H1 (cell line): ENCODE measurements around the gene SYNCRIP. TPM values are rescaled to one million over a fixed set of nuclear protein-coding genes. Genes with fewer than 3 reads are reported as not detected.
"Not testable (repeated sequence)": the region's sequence is repeated elsewhere in the genome, so short reads cannot be mapped to it uniquely, and the experiment has no call there.

Experiments used
- CTCF ChIA-PET: fragments of 300-600 bp; sonication (Branson Sonifier 250); formaldehyde crosslinking; loops from one replicate; lab custom pipeline; 2021; ENCODE audit not compliant: partially characterized antibody; lab: Charles Lee
- POLR2A ChIA-PET: fragments of 300-600 bp; sonication (Branson Sonifier 250); formaldehyde crosslinking; loops from one replicate; lab custom pipeline; 2021; ENCODE audit warnings: inconsistent platforms; ENCODE audit not compliant: partially characterized antibody; lab: Charles Lee
- DNase-seq, 2 experiments: peaks; one replicate each; pipeline versions ENCODE4 v3.0.0 to v3.0.0-alpha.2; 2010 to 2022; ENCODE audit warnings: low spot score in 2 of 2, low read depth in 1 of 2, mixed read lengths in 1 of 2
- FAIRE-seq: peaks from 2 replicates; lab custom pipeline; 2011; peaks lifted over from hg19 to GRCh38; lab: Jason Lieb, UNC
- H2AFZ ChIP-seq: 2 replicates; pipeline ENCODE4 v1.8.1; 2012; ENCODE audit warnings: low read length, inconsistent platforms
- H2AK5ac ChIP-seq: 2 replicates; pipeline ENCODE4 v1.6.1; 2013; ENCODE audit warnings: low read depth, low read length
- H2BK120ac ChIP-seq: replicated peaks from 2 replicates; pipeline ENCODE3; 2013; ENCODE audit warnings: low read depth, low read length, inconsistent platforms
- H2BK12ac ChIP-seq: 2 replicates; pipeline ENCODE4 v1.6.1; 2013; ENCODE audit warnings: low read depth, low read length
- H2BK15ac ChIP-seq: 2 replicates; pipeline ENCODE4 v1.6.1; 2013; ENCODE audit warnings: low read length
- H2BK20ac ChIP-seq: 2 replicates; pipeline ENCODE4 v1.6.1; 2013; ENCODE audit warnings: low read length
- H2BK5ac ChIP-seq: 2 replicates; pipeline ENCODE4 v1.6.1; 2013; ENCODE audit warnings: low read depth, low read length
- H3K14ac ChIP-seq: 2 replicates; pipeline ENCODE4 v1.6.1; 2013; ENCODE audit warnings: inconsistent platforms; ENCODE audit not compliant: insufficient read length
- H3K18ac ChIP-seq: 2 replicates; pipeline ENCODE4 v1.6.1; 2013; ENCODE audit warnings: low read length; ENCODE audit errors: extremely low read depth
- H3K23ac ChIP-seq: 2 replicates; pipeline ENCODE4 v1.6.1; 2013; ENCODE audit warnings: inconsistent platforms; ENCODE audit not compliant: insufficient read length
- H3K23me2 ChIP-seq: 2 replicates; pipeline ENCODE4 v1.6.1; 2013; ENCODE audit warnings: low read depth, low read length
- H3K27ac ChIP-seq: 2 replicates; pipeline ENCODE4 v1.6.1; 2011; ENCODE audit warnings: low read depth, low read length, inconsistent platforms
- H3K27me3 ChIP-seq, 4 experiments: replicated peaks in 1 of 4; 1 replicate in 1 of 4; 2 replicates in 3 of 4; pipeline versions ENCODE4 v1.6.1 to v1.8.1; 2011 to 2013; ENCODE audit warnings: low read length in 3 of 4, mild to moderate bottlenecking in 3 of 4, inconsistent platforms in 2 of 4, mixed read lengths in 2 of 4, moderate library complexity in 1 of 4; ENCODE audit not compliant: control insufficient read depth in 3 of 4, insufficient read depth in 3 of 4; ENCODE audit errors: extremely low read depth in 1 of 4
- H3K36me3 ChIP-seq, 4 experiments: 2 replicates each; pipeline versions ENCODE4 v1.6.1 to v1.8.1; 2011 to 2013; ENCODE audit warnings: mild to moderate bottlenecking in 4 of 4, low read length in 3 of 4, moderate library complexity in 2 of 4, control low read depth in 1 of 4, inconsistent platforms in 1 of 4; ENCODE audit not compliant: insufficient read depth in 4 of 4, control insufficient read depth in 2 of 4
- H3K4ac ChIP-seq: replicated peaks from 2 replicates; pipeline ENCODE3; 2013; ENCODE audit warnings: low read length, low read depth, mixed read lengths, inconsistent platforms; ENCODE audit not compliant: insufficient read length
- H3K4me1 ChIP-seq, 4 experiments: replicated peaks in 1 of 4; 1 replicate in 1 of 4; 2 replicates in 3 of 4; pipeline versions ENCODE4 v1.6.1 to v1.8.1; 2011 to 2013; ENCODE audit warnings: low read length in 3 of 4, inconsistent platforms in 2 of 4, mixed read lengths in 1 of 4; ENCODE audit not compliant: insufficient read depth in 4 of 4, control insufficient read depth in 3 of 4
- H3K4me2 ChIP-seq, 2 experiments: 2 replicates each; pipeline versions ENCODE4 v1.6.1 to v1.8.1; 2011 to 2013; ENCODE audit warnings: low read depth in 2 of 2, low read length in 2 of 2, control low read depth in 1 of 2, inconsistent platforms in 1 of 2, mild to moderate bottlenecking in 1 of 2; ENCODE audit not compliant: insufficient read depth in 1 of 2
- H3K4me3 ChIP-seq, 4 experiments: fragments of 200-600, 300-600 bp in 1 of 4; sonication (generic), shearing (Covaris generic), sonication (Bioruptor Twin) in 1 of 4; 2 replicates each; pipeline versions ENCODE4 v1.5.1 to v1.8.1; 2011 to 2016; ENCODE audit warnings: low read length in 4 of 4, low read depth in 3 of 4, control low read depth in 2 of 4, inconsistent platforms in 2 of 4, mild to moderate bottlenecking in 2 of 4, mixed read lengths in 1 of 4, moderate library complexity in 1 of 4; ENCODE audit not compliant: insufficient read depth in 2 of 4; ENCODE audit errors: extremely low read depth in 1 of 4
- H3K56ac ChIP-seq: replicated peaks from 2 replicates; pipeline ENCODE3; 2013; ENCODE audit warnings: low read depth, mild to moderate bottlenecking, mixed read lengths, low read length, inconsistent platforms; ENCODE audit not compliant: insufficient read length
- H3K79me1 ChIP-seq: 2 replicates; pipeline ENCODE4 v1.6.1; 2013; ENCODE audit warnings: low read depth, low read length, control low read depth
- H3K79me2 ChIP-seq, 2 experiments: 2 replicates each; pipeline versions ENCODE4 v1.6.1 to v1.8.1; 2012 to 2013; ENCODE audit warnings: low read length in 2 of 2, mild to moderate bottlenecking in 2 of 2, inconsistent platforms in 1 of 2; ENCODE audit not compliant: insufficient read depth in 2 of 2, control insufficient read depth in 1 of 2
- H3K9ac ChIP-seq, 4 experiments: replicated peaks in 1 of 4; 1 replicate in 1 of 4; 2 replicates in 3 of 4; pipeline versions ENCODE4 v1.6.1 to v1.8.1; 2011 to 2013; ENCODE audit warnings: low read depth in 3 of 4, low read length in 3 of 4, control low read depth in 2 of 4, mild to moderate bottlenecking in 2 of 4, moderate library complexity in 2 of 4, inconsistent platforms in 1 of 4; ENCODE audit errors: extremely low read depth in 1 of 4
- H3K9me3 ChIP-seq, 2 experiments: 2 replicates each; pipeline versions ENCODE4 v1.6.1 to v1.8.1; 2012 to 2013; ENCODE audit warnings: mild to moderate bottlenecking in 2 of 2, moderate library complexity in 2 of 2, control low read depth in 1 of 2, inconsistent platforms in 1 of 2, low read depth in 1 of 2, low read length in 1 of 2, mixed read lengths in 1 of 2; ENCODE audit not compliant: insufficient read depth in 2 of 2
- H4K20me1 ChIP-seq, 2 experiments: replicated peaks in 1 of 2; 2 replicates each; pipeline versions ENCODE3 to v1.8.1; 2011 to 2013; ENCODE audit warnings: inconsistent platforms in 2 of 2, low read length in 2 of 2, mild to moderate bottlenecking in 1 of 2; ENCODE audit not compliant: insufficient read depth in 2 of 2, control insufficient read depth in 1 of 2
- H4K5ac ChIP-seq: 2 replicates; pipeline ENCODE4 v1.6.1; 2013; ENCODE audit warnings: low read length, low read depth, mixed read lengths, inconsistent platforms; ENCODE audit not compliant: insufficient read length
- H4K8ac ChIP-seq: 2 replicates; pipeline ENCODE4 v1.8.0; 2013; ENCODE audit warnings: mild to moderate bottlenecking, moderate library complexity, low read length, inconsistent platforms; ENCODE audit not compliant: insufficient read depth; ENCODE audit errors: extremely low read depth
- H4K91ac ChIP-seq: replicated peaks from 2 replicates; pipeline ENCODE3; 2013; ENCODE audit warnings: low read length, mixed read lengths, inconsistent platforms; ENCODE audit not compliant: insufficient read length
- WGBS, 2 experiments: shearing (Covaris generic) in 1 of 2; methylation state at CpG; one replicate each; pipeline versions ENCODE4 v1.1.6 to v1.1.7; 2013 to 2015; ENCODE audit warnings: low lambda C conversion rate in 2 of 2, mixed read lengths in 2 of 2, inconsistent platforms in 1 of 2, low coverage in 1 of 2, missing lambda C conversion rate in 1 of 2; ENCODE audit not compliant: insufficient replicate concordance in 2 of 2, insufficient coverage in 1 of 2, insufficient read length in 1 of 2; ENCODE audit errors: extremely low coverage in 1 of 2, missing lambda C conversion rate in 1 of 2; 5-methylcytosine and 5-hydroxymethylcytosine counted together
- polyA plus RNA-seq, 7 experiments: library from polyadenylated mRNA; depleted of rRNA in 3 of 7; stranded (reverse) in 5 of 7; unstranded in 2 of 7; fragments of >200 nt in 5 of 7; fragments of 200-250 nt in 2 of 7; gene quantifications; 1 replicate in 5 of 7; 2 replicates in 1 of 7; 4 replicates in 1 of 7; pipeline versions ENCODE4 v1.2.1 to v1.2.3, GENCODE V29; 2011 to 2013; ENCODE audit warnings: missing spikeins in 2 of 7, mixed read lengths in 2 of 7
- total RNA-seq: library from RNA; stranded (reverse); fragmentation: NEBNext Ultra II Directional; extraction: Animal tissue kit (Norgen Biotek cat#: 25700); gene quantifications from 2 replicates; pipeline ENCODE4 v1.2.1, GENCODE V29; 2021

The SYNCRIP gene
- total and polyA plus RNA-seq, 2 of the 8 experiments (the other 6 are each of a cell fraction or from before 2014, with no cell fraction given): 16.8 to 219 TPM

GRCh38 chr6:85582832-85583231 is 59.9 kb downstream of the SYNCRIP start:
- H3K56ac ChIP-seq, H2BK12ac ChIP-seq, H3K9ac ChIP-seq, H3K23ac ChIP-seq, H2AFZ ChIP-seq, H3K27me3 ChIP-seq, H2BK20ac ChIP-seq, H3K14ac ChIP-seq, DNase-seq, H4K5ac ChIP-seq, H3K27ac ChIP-seq, H3K4me3 ChIP-seq, H4K8ac ChIP-seq, H3K4me1 ChIP-seq, FAIRE-seq, H3K36me3 ChIP-seq, H3K9me3 ChIP-seq, H3K23me2 ChIP-seq, H3K79me1 ChIP-seq, H4K20me1 ChIP-seq, H2BK120ac ChIP-seq, H3K4me2 ChIP-seq, H3K4ac ChIP-seq, H2AK5ac ChIP-seq, POLR2A ChIA-PET, H4K91ac ChIP-seq, H2BK15ac ChIP-seq, H3K18ac ChIP-seq, H2BK5ac ChIP-seq: not testable (repeated sequence)
- CTCF ChIA-PET: interaction anchor here (0.7 kb wide), 1 partner anchor 13 kb away, joined by 3 read pairs; no protein-coding TSS in a partner anchor
- peaks cover 0 to 12% of the 10 kb centered on the region in 2 experiments; a peak in 1 of 4 replicates for H3K79me2 ChIP-seq
- 97% methylated on average over 4 of the region's 4 CpGs; no CpG with 5 or more reads in 1 of the 2 experiments for WGBS, 2 experiments
